NCI-H1417 (cell line): ENCODE results near the gene TMEM213.

ENCODE experiments used
- DNase-seq, 3 experiments: peaks; one replicate each; lab custom pipeline; 2025; lab: John Stamatoyannopoulos, UW

Gene TMEM213

GRCh38 chr7:138797715-138798320 is at the start of gene TMEM213, which contains the start of gene ATP6V0A4:
TSS of gene TMEM213 (plus strand) at chr7:138797994. CDS start at chr7:138798105, 111 bp downstream.
TSS of gene ATP6V0A4 (minus strand) at chr7:138798196. CDS start at chr7:138771247, 26,949 bp downstream.
- DNase-seq, result no peak

- DNase-seq, result no peak
These were observed 49.1 kb upstream of the TMEM213 start for GRCh38 chr7:138748666-138749065.

- DNase-seq, result no peak
These were observed 47.8 kb upstream of the TMEM213 start for GRCh38 chr7:138749960-138750359.

- no peak for DNase-seq
These were observed 47.3 kb upstream of the TMEM213 start for GRCh38 chr7:138750473-138750872.

GRCh38 chr7:138750901-138751464 is 46.8 kb upstream of the TMEM213 start:
- no peak for DNase-seq

- peak in 2 of 3 experiments; percentile 40 to 54 for DNase-seq
These were observed 45.2 kb upstream of the TMEM213 start for GRCh38 chr7:138752518-138753149.

- DNase-seq, result no peak
These were observed 44.7 kb upstream of the TMEM213 start for GRCh38 chr7:138753150-138753518.

GRCh38 chr7:138753610-138754009 is 44.2 kb upstream of the TMEM213 start:
- DNase-seq, result no peak

- DNase-seq, result no peak
These were observed 42.5 kb upstream of the TMEM213 start for GRCh38 chr7:138755331-138755747.

GRCh38 chr7:138755842-138756590 is 41.8 kb upstream of the TMEM213 start:
- no peak for DNase-seq

- no peak for DNase-seq
These were observed 41.1 kb upstream of the TMEM213 start for GRCh38 chr7:138756591-138757242.

GRCh38 chr7:138768241-138768640 is 29.6 kb upstream of the TMEM213 start:
- DNase-seq, result peak in 2 of 3 experiments; percentile 43 to 83

GRCh38 chr7:138770904-138771303 is 26.9 kb upstream of the TMEM213 start:
- DNase-seq, result no peak

GRCh38 chr7:138773176-138773575 is 24.6 kb upstream of the TMEM213 start:
- DNase-seq, result no peak

- no peak for DNase-seq
These were observed 24.0 kb upstream of the TMEM213 start for GRCh38 chr7:138773817-138774216.

- peak; percentile 63 to 95 (median 83) for DNase-seq
These were observed 21.5 kb upstream of the TMEM213 start for GRCh38 chr7:138776166-138776833.

- DNase-seq, result no peak
These were observed 16.8 kb upstream of the TMEM213 start for GRCh38 chr7:138781004-138781403.

GRCh38 chr7:138784692-138785091 is 13.1 kb upstream of the TMEM213 start:
- peak in 1 of 3 experiments; percentile 68 for DNase-seq

GRCh38 chr7:138785587-138786437 is 12.0 kb upstream of the TMEM213 start:
- no peak for DNase-seq

GRCh38 chr7:138796038-138796615 is 1.7 kb upstream of the TMEM213 start:
- DNase-seq, result no peak
